SK-N-SH treated with all-trans-retinoic acid at 6 μM for 48 hours (cell line): ENCODE results near the gene SSTR5.

Source experiments
- ATAC-seq: fragments of 200-7000 bp; cut with Tn5 transposase; 3 replicates; pipeline ENCODE4 v1.9.1; 2020; ENCODE audit warnings: mild to moderate bottlenecking, moderate library complexity
- ARNTL ChIP-seq: fragments of 450-650 bp; formaldehyde crosslinking; IDR thresholded peaks from 2 replicates; pipeline ENCODE4 v1.5.0; 2020; ENCODE audit warnings: low read depth, mild to moderate bottlenecking, moderate library complexity, borderline replicate concordance
- BACH2 ChIP-seq: fragments of 250-450 bp; sonication (Bioruptor Pico); IDR thresholded peaks from 2 replicates; pipeline ENCODE4 v1.9.0; 2021; ENCODE audit warnings: mild to moderate bottlenecking, borderline replicate concordance
- CREB5 ChIP-seq: fragments of 250-450 bp; sonication (Bioruptor Pico); IDR thresholded peaks from 2 replicates; pipeline ENCODE4 v1.5.1; 2020; ENCODE audit warnings: low read depth, mild to moderate bottlenecking, moderate library complexity
- CSDC2 ChIP-seq: fragments of 250-450 bp; sonication (Bioruptor Pico); IDR thresholded peaks from 2 replicates; pipeline ENCODE4 v1.5.0; 2020; ENCODE audit warnings: mild to moderate bottlenecking, moderate library complexity
- CSRNP3 ChIP-seq: fragments of 250-450 bp; sonication (Bioruptor Pico); IDR thresholded peaks from 2 replicates; pipeline ENCODE4 v1.5.1; 2021; ENCODE audit warnings: mild to moderate bottlenecking, moderate library complexity
- ESRRG ChIP-seq: fragments of 250-450 bp; sonication (Bioruptor Pico); IDR thresholded peaks from 2 replicates; pipeline ENCODE4 v1.6.1; 2021; ENCODE audit warnings: mild to moderate bottlenecking
- GLIS3 ChIP-seq: fragments of 250-450 bp; sonication (Bioruptor Pico); IDR thresholded peaks from 2 replicates; pipeline ENCODE4 v1.5.0; 2020; ENCODE audit warnings: mild to moderate bottlenecking, moderate library complexity
- ISL1 ChIP-seq: fragments of 250-450 bp; sonication (Bioruptor Pico); IDR thresholded peaks from 2 replicates; pipeline ENCODE4 v2.1.2; 2022; ENCODE audit warnings: mild to moderate bottlenecking, moderate library complexity
- OSR1 ChIP-seq: fragments of 250-450 bp; sonication (Bioruptor Pico); IDR thresholded peaks from 2 replicates; pipeline ENCODE4 v1.8.0; 2022; ENCODE audit warnings: moderate library complexity, mild to moderate bottlenecking, inconsistent platforms
- PPARA ChIP-seq: fragments of 250-450 bp; sonication (Bioruptor Pico); IDR thresholded peaks from 2 replicates; pipeline ENCODE4 v1.5.0; 2020; ENCODE audit warnings: mild to moderate bottlenecking, borderline replicate concordance
- RARB ChIP-seq: fragments of 250-450 bp; sonication (Bioruptor Pico); IDR thresholded peaks from 2 replicates; pipeline ENCODE4 v1.8.0; 2021; ENCODE audit warnings: mild to moderate bottlenecking, moderate library complexity
- SNAI2 ChIP-seq: fragments of 250-450 bp; sonication (Bioruptor Pico); IDR thresholded peaks from 2 replicates; pipeline ENCODE4 v1.5.0; 2020; ENCODE audit warnings: mild to moderate bottlenecking, moderate library complexity
- TCF4 ChIP-seq: fragments of 250-450 bp; sonication (Bioruptor Pico); IDR thresholded peaks from 2 replicates; pipeline ENCODE4 v1.8.0; 2021; ENCODE audit warnings: mild to moderate bottlenecking, moderate library complexity, borderline replicate concordance
- TOX ChIP-seq: fragments of 250-450 bp; sonication (Bioruptor Pico); IDR thresholded peaks from 2 replicates; pipeline ENCODE4 v1.8.0; 2021; ENCODE audit warnings: mild to moderate bottlenecking, moderate library complexity, borderline replicate concordance
- TSHZ2 ChIP-seq: fragments of 250-450 bp; sonication (Bioruptor Pico); IDR thresholded peaks from 2 replicates; pipeline ENCODE4 v1.5.0; 2020; ENCODE audit warnings: mild to moderate bottlenecking, moderate library complexity
- ZFP3 ChIP-seq: fragments of 250-450 bp; sonication (Bioruptor Pico); IDR thresholded peaks from 2 replicates; pipeline ENCODE4 v1.5.0; 2020; ENCODE audit warnings: mild to moderate bottlenecking, moderate library complexity
- ZFP30 ChIP-seq: fragments of 450-650 bp; formaldehyde crosslinking; IDR thresholded peaks from 2 replicates; pipeline ENCODE4 v1.5.0; 2022; ENCODE audit warnings: mild to moderate bottlenecking, moderate library complexity
- ZNF565 ChIP-seq: fragments of 450-650 bp; formaldehyde crosslinking; conservative IDR thresholded peaks from 2 replicates; pipeline ENCODE4 v1.5.0; 2020; ENCODE audit warnings: low read depth, mild to moderate bottlenecking, moderate library complexity
- TF ChIP-seq, protein P1 (sequence below): fragments of 250-450 bp; sonication (Bioruptor Pico); IDR thresholded peaks from 2 replicates; pipeline ENCODE4 v1.8.0; 2020; ENCODE audit warnings: mild to moderate bottlenecking, moderate library complexity, borderline replicate concordance

The SSTR5 gene

GRCh38 chr16:1036166-1036565 lies 36.4 kb upstream of the SSTR5 start:
- peak; percentile 50 for ATAC-seq
- TF ChIP-seq ISL1 (CRISPR knock-in tag) = no peak
- TF ChIP-seq BACH2 = no peak
- TF ChIP-seq ZFP30 (CRISPR knock-in tag) = no peak
- no peak for TF ChIP-seq TSHZ2 (CRISPR knock-in tag)
- TF ChIP-seq, protein P1, sequence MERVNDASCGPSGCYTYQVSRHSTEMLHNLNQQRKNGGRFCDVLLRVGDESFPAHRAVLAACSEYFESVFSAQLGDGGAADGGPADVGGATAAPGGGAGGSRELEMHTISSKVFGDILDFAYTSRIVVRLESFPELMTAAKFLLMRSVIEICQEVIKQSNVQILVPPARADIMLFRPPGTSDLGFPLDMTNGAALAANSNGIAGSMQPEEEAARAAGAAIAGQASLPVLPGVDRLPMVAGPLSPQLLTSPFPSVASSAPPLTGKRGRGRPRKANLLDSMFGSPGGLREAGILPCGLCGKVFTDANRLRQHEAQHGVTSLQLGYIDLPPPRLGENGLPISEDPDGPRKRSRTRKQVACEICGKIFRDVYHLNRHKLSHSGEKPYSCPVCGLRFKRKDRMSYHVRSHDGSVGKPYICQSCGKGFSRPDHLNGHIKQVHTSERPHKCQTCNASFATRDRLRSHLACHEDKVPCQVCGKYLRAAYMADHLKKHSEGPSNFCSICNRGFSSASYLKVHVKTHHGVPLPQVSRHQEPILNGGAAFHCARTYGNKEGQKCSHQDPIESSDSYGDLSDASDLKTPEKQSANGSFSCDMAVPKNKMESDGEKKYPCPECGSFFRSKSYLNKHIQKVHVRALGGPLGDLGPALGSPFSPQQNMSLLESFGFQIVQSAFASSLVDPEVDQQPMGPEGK = no peak
- no peak for TF ChIP-seq TCF4 (CRISPR knock-in tag)
- TF ChIP-seq CSDC2 = no peak
- TF ChIP-seq ESRRG (CRISPR knock-in tag) = no peak
- no peak for TF ChIP-seq SNAI2 (CRISPR knock-in tag)

DNA sequence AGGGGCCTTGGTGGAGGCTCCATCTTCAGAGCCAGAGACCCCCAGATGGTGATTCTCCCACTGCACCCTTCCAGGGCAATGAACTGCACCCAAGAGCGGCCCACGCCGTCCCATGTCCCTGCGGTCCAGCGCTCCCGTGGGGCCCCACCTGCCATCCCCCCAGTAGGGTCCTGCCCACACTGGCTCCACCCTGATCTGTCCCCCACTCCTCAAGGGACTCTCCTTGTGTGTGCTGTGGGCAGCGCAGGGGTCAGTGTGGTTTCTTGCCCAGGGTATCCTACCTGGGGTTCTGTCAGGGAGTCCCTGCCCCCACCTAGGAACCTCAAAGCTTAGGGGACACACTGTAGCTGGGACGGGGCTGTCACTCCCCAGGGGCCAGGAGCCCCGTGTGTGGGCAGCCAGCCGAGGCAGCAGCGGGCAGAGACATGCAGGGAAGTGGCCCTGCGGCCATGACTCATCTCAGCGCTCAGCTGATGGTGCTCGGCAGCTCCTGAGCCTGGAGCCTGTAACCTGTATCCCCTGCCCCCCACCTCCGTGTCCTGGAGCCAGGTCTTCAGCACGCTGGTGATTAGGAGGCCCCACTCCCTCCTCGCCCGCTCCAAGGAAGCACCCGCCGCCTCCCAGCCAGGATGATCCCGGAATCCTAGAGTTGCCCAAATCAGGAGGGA lies 35.7 kb upstream of the SSTR5 start:
- ATAC-seq = peak; percentile 82
- TF ChIP-seq TOX (CRISPR knock-in tag) = no peak
- no peak for TF ChIP-seq PPARA (CRISPR knock-in tag)
- TF ChIP-seq ISL1 (CRISPR knock-in tag) = no peak
- TF ChIP-seq CREB5 (CRISPR knock-in tag) = no peak
- no peak for TF ChIP-seq CSDC2
- TF ChIP-seq CSRNP3 (CRISPR knock-in tag) = no peak
- TF ChIP-seq GLIS3 (CRISPR knock-in tag) = no peak
- TF ChIP-seq ZFP3 (CRISPR knock-in tag) = no peak
- TF ChIP-seq ESRRG (CRISPR knock-in tag) = no peak
- no peak for TF ChIP-seq ZFP30 (CRISPR knock-in tag)
- TF ChIP-seq RARB (CRISPR knock-in tag) = no peak
- TF ChIP-seq TSHZ2 (CRISPR knock-in tag) = no peak
- no peak for TF ChIP-seq TCF4 (CRISPR knock-in tag)
- TF ChIP-seq SNAI2 (CRISPR knock-in tag) = no peak
- TF ChIP-seq ARNTL (CRISPR knock-in tag) = no peak
- no peak for TF ChIP-seq ZNF565
- TF ChIP-seq OSR1 = no peak
- TF ChIP-seq, protein P1 = no peak
- TF ChIP-seq, all 23 proteins: peak for 0
